Loucy (cell line): Measurements from ENCODE around the gene ACADSB.

Experiments used
- H2AFZ ChIP-seq: fragments of 200-600 bp; sonication (generic); 2 replicates; pipeline ENCODE4 v1.6.0; 2016; ENCODE audit warnings: antibody characterized with exemption, mild to moderate bottlenecking, low read length, moderate library complexity
- H3F3A ChIP-seq: fragments of 200-600 bp; 2 replicates; pipeline ENCODE4 v1.6.0; 2016; ENCODE audit warnings: antibody characterized with exemption, low read depth, mild to moderate bottlenecking
- H3K27me3 ChIP-seq: fragments of 200-600 bp; sonication (generic); 2 replicates; pipeline ENCODE4 v1.6.1; 2014; ENCODE audit warnings: low read length, mild to moderate bottlenecking; ENCODE audit not compliant: insufficient read depth, poor library complexity, severe bottlenecking
- H3K36me3 ChIP-seq: fragments of 200-600 bp; sonication (generic); 2 replicates; pipeline ENCODE4 v1.6.1; 2016; ENCODE audit warnings: low read length; ENCODE audit not compliant: insufficient read depth
- H3K4me1 ChIP-seq: fragments of 200-600 bp; sonication (generic); 2 replicates; pipeline ENCODE4 v1.5.1; 2014; ENCODE audit warnings: low read length, mild to moderate bottlenecking; ENCODE audit not compliant: insufficient read depth, poor library complexity, severe bottlenecking
- H3K4me2 ChIP-seq: fragments of 200-600 bp; sonication (generic); 2 replicates; pipeline ENCODE4 v1.6.0; 2014; ENCODE audit warnings: antibody characterized with exemption, low read length, low read depth, mild to moderate bottlenecking; ENCODE audit not compliant: poor library complexity, severe bottlenecking
- H3K4me3 ChIP-seq: fragments of 200-600 bp; sonication (generic); 2 replicates; pipeline ENCODE4 v1.5.1; 2014; ENCODE audit warnings: low read length, mild to moderate bottlenecking, mixed read lengths; ENCODE audit not compliant: poor library complexity, severe bottlenecking
- H3K79me2 ChIP-seq: fragments of 200-600 bp; sonication (generic); 2 replicates; pipeline ENCODE4 v1.6.1; 2014; ENCODE audit warnings: low read length; ENCODE audit not compliant: insufficient read depth
- H3K9ac ChIP-seq: fragments of 200-600 bp; sonication (generic); 2 replicates; pipeline ENCODE4 v1.6.0; 2014; ENCODE audit warnings: mild to moderate bottlenecking, low read depth, low read length, moderate library complexity; ENCODE audit not compliant: poor library complexity, severe bottlenecking
- H3K9me2 ChIP-seq: fragments of 200-600 bp; sonication (generic); replicated peaks from 2 replicates; pipeline ENCODE4 v1.6.1; 2016; ENCODE audit warnings: low read depth, low read length, mixed read lengths
- H3K9me3 ChIP-seq: fragments of 200-600 bp; sonication (generic); 2 replicates; pipeline ENCODE4 v1.6.1; 2014; ENCODE audit warnings: mild to moderate bottlenecking, antibody characterized with exemption, low read length, low read depth; ENCODE audit not compliant: insufficient read depth
- H4K20me1 ChIP-seq: fragments of 200-600 bp; sonication (generic); 2 replicates; pipeline ENCODE4 v1.6.0; 2014; ENCODE audit warnings: antibody characterized with exemption, low read length, mild to moderate bottlenecking; ENCODE audit not compliant: insufficient read depth, poor library complexity, severe bottlenecking
- CTCF ChIP-seq: fragments of 200-600 bp; sonication (generic); conservative IDR thresholded peaks from 2 replicates; pipeline ENCODE4 v1.5.1; 2014; ENCODE audit warnings: mild to moderate bottlenecking, antibody characterized with exemption, low read length
- EZH2phosphoT487 ChIP-seq: fragments of 200-600 bp; IDR thresholded peaks from 2 replicates; pipeline ENCODE4 v1.6.1; 2018; ENCODE audit warnings: antibody characterized with exemption, mild to moderate bottlenecking, moderate library complexity, borderline replicate concordance

Gene ACADSB

GRCh38 chr10:123073187-123073586 is 64.4 kb downstream of the ACADSB start:
- Histone ChIP-seq H4K20me1 (no peaks in the 10 kb centered on the region), H3K4me2 (no peak overlapping the region), H3K4me3 (no peak overlapping the region), H3K79me2 (no peaks in the 10 kb centered on the region), H3K9ac (no peak overlapping the region), H3K27me3 (no peaks in the 10 kb centered on the region), H3K36me3 (no peaks in the 10 kb centered on the region), H3K9me2 (no peaks in the 10 kb centered on the region), H3F3A (no peaks in the 10 kb centered on the region), H3K9me3 (no peaks in the 10 kb centered on the region), H3K4me1 (no peaks in the 10 kb centered on the region), H2AFZ (no peak overlapping the region)
- no peak for TF ChIP-seq CTCF
- no peak for TF ChIP-seq EZH2phosphoT487

GRCh38 chr10:123074215-123074614 is 65.4 kb downstream of the ACADSB start:
- TF ChIP-seq CTCF (no peak), EZH2phosphoT487 (no peak)
- no peak overlapping the region for H3K4me3 ChIP-seq

GRCh38 chr10:123081896-123082295 is 73.1 kb downstream of the ACADSB start:
- Histone ChIP-seq H3K9ac (no peak overlapping the region), H3K4me2 (no peak overlapping the region), H3K9me2 (no peaks in the 10 kb centered on the region), H3K4me1 (no peaks in the 10 kb centered on the region), H2AFZ (no peak overlapping the region), H4K20me1 (no peaks in the 10 kb centered on the region), H3K79me2 (no peaks in the 10 kb centered on the region), H3K4me3 (no peak overlapping the region), H3K27me3 (no peaks in the 10 kb centered on the region), H3K36me3 (no peaks in the 10 kb centered on the region), H3F3A (no peaks in the 10 kb centered on the region), H3K9me3 (0 out of 2 replicates have a peak, but pooled peaks cover 11% of the 10 kb centered on the region)
- TF ChIP-seq EZH2phosphoT487, result no peak
- TF ChIP-seq CTCF, result no peak

More at GRCh38 chr10:123074215-123074614, 65.4 kb downstream of the ACADSB start:
- Histone ChIP-seq H4K20me1 (no peaks in the 10 kb centered on the region), H3K9ac (no peak overlapping the region), H3K9me3 (no peaks in the 10 kb centered on the region), H3K4me2 (no peak overlapping the region), H3K79me2 (no peaks in the 10 kb centered on the region), H3K9me2 (no peaks in the 10 kb centered on the region), H2AFZ (no peak overlapping the region), H3F3A (no peaks in the 10 kb centered on the region), H3K4me1 (no peaks in the 10 kb centered on the region), H3K27me3 (no peaks in the 10 kb centered on the region), H3K36me3 (no peaks in the 10 kb centered on the region)
